ENCODE results near the gene IGF1R.
"Not testable (repeated sequence)": the region's sequence is repeated elsewhere in the genome, so short reads cannot be mapped to it uniquely, and the experiment has no call there.

DNA sequence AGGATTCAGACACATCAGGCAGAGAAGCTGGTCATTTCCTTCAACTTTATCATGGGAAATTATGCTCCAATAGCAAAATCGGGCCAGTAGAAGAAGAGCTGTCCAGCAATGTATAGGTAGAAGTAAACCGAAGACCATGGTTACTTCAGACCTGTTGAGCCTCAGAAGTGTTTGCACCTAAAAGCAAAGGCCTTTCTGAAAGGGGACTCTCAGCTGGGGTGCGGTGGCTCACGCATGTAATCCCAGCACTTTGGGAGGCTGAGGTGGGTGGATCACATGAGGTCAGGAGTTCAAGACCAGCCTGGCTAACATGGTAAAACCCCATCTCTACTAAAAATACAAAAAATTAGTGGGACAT, 316.8 kb downstream of the IGF1R start:
- TF ChIP-seq, protein P1, sequence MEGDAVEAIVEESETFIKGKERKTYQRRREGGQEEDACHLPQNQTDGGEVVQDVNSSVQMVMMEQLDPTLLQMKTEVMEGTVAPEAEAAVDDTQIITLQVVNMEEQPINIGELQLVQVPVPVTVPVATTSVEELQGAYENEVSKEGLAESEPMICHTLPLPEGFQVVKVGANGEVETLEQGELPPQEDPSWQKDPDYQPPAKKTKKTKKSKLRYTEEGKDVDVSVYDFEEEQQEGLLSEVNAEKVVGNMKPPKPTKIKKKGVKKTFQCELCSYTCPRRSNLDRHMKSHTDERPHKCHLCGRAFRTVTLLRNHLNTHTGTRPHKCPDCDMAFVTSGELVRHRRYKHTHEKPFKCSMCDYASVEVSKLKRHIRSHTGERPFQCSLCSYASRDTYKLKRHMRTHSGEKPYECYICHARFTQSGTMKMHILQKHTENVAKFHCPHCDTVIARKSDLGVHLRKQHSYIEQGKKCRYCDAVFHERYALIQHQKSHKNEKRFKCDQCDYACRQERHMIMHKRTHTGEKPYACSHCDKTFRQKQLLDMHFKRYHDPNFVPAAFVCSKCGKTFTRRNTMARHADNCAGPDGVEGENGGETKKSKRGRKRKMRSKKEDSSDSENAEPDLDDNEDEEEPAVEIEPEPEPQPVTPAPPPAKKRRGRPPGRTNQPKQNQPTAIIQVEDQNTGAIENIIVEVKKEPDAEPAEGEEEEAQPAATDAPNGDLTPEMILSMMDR (IDR thresholded peaks at IDR 0.05; ENCODE audit: poor library complexity), result not testable (repeated sequence)
- TF ChIP-seq EZH2phosphoT487 (IDR thresholded peaks at IDR 0.05; ENCODE audit: low read depth, severe bottlenecking, unreplicated experiment); EZH2 (IDR thresholded peaks at IDR 0.05; ENCODE audit: borderline replicate concordance): not testable (repeated sequence)
